GM19438 (cell line): ENCODE measurements around the gene GADD45B.
"Not testable (repeated sequence)": the region's sequence is repeated elsewhere in the genome, so short reads cannot be mapped to it uniquely, and the experiment has no call there.

Experiments used
- ATAC-seq: cut with Tn5 transposase; IDR thresholded peaks from one replicate; pipeline ENCODE4 v1.9.1; 2021; ENCODE audit warnings: low read depth; ENCODE audit not compliant: unreplicated experiment

The GADD45B gene

GRCh38 chr19:2484178-2484937, 8.4 kb downstream of the GADD45B start:
- ATAC-seq = no peak

GRCh38 chr19:2485428-2485827, 9.5 kb downstream of the GADD45B start:
- ATAC-seq = no peak

- ATAC-seq = no peak
These were observed 11.2 kb downstream of the GADD45B start for GRCh38 chr19:2487090-2487489.

- no peak for ATAC-seq
These were observed 11.9 kb downstream of the GADD45B start for GRCh38 chr19:2487842-2488241.

- ATAC-seq = no peak
These were observed 12.5 kb downstream of the GADD45B start for GRCh38 chr19:2488405-2488941.

- ATAC-seq = no peak
These were observed 13.2 kb downstream of the GADD45B start for GRCh38 chr19:2488942-2489731.

GRCh38 chr19:2490659-2491058, 14.7 kb downstream of the GADD45B start:
- ATAC-seq = no peak

GRCh38 chr19:2491130-2491801, 15.3 kb downstream of the GADD45B start:
- ATAC-seq = no peak

GRCh38 chr19:2492870-2493269, 16.9 kb downstream of the GADD45B start:
- ATAC-seq = no peak

- not testable (repeated sequence) for ATAC-seq
These were observed 17.5 kb downstream of the GADD45B start for GRCh38 chr19:2493448-2493847.

- no peak for ATAC-seq
These were observed 18.1 kb downstream of the GADD45B start for GRCh38 chr19:2494084-2494446.

- ATAC-seq = no peak
These were observed 18.7 kb downstream of the GADD45B start for GRCh38 chr19:2494447-2495129.

- no peak for ATAC-seq
These were observed 19.3 kb downstream of the GADD45B start for GRCh38 chr19:2495130-2495641.

GRCh38 chr19:2495651-2496316, 19.9 kb downstream of the GADD45B start:
- ATAC-seq = no peak

- no peak for ATAC-seq
These were observed 21.3 kb downstream of the GADD45B start for GRCh38 chr19:2497186-2497585.

- ATAC-seq = no peak
These were observed 24.2 kb downstream of the GADD45B start for GRCh38 chr19:2500156-2500555.

GRCh38 chr19:2500841-2501261, 24.9 kb downstream of the GADD45B start:
- no peak for ATAC-seq

GRCh38 chr19:2503521-2504109, 27.7 kb downstream of the GADD45B start:
- ATAC-seq = no peak

GRCh38 chr19:2506656-2507055, 30.7 kb downstream of the GADD45B start:
- not testable (repeated sequence) for ATAC-seq
